Right lobe of liver (tissue), 6 donors: ENCODE measurements around the gene TAF3. TPM values are rescaled to one million over a fixed set of nuclear protein-coding genes. Genes with fewer than 3 reads are reported as not detected.

ENCODE experiments used
- ATAC-seq, 4 donors: fragments of 200-7000 bp; cut with Tn5 transposase; one replicate each; pipeline ENCODE4 v1.9.1; 2020; ENCODE audit warnings: mild to moderate bottlenecking in 4 of 4, moderate library complexity in 4 of 4
- DNase-seq, 3 donors: peaks; one replicate each; pipeline ENCODE4 v3.0.0-alpha.2; 2020
- H3K27ac ChIP-seq, 3 donors: fragments of 200-600 bp; one replicate each; pipeline ENCODE4 v1.8.0; 2022
- H3K27me3 ChIP-seq, 2 donors: fragments of 200-600 bp; one replicate each; pipeline ENCODE4 v1.8.0; 2022
- H3K36me3 ChIP-seq, 4 donors: fragments of 200-600 bp; sonication (generic) in 1 of 4; one replicate each; pipeline versions ENCODE4 v1.5.1 to v1.8.0; 2017 to 2022; ENCODE audit warnings: control low read depth in 1 of 4
- H3K4me1 ChIP-seq, 4 donors: fragments of 200-600 bp; sonication (generic) in 1 of 4; one replicate each; pipeline versions ENCODE4 v1.5.1 to v1.8.0; 2017 to 2022; ENCODE audit warnings: control low read depth in 1 of 4
- H3K4me3 ChIP-seq, 3 donors: fragments of 200-600 bp; one replicate each; pipeline ENCODE4 v1.8.0; 2022
- H3K9me3 ChIP-seq, 4 donors: fragments of 200-600 bp; sonication (generic) in 1 of 4; one replicate each; pipeline versions ENCODE4 v1.5.1 to v1.8.0; 2017 to 2022; ENCODE audit warnings: control low read depth in 1 of 4
- CTCF ChIP-seq, 4 donors: fragments of 200-600 bp in 3 of 4; fragments of 450-650 bp in 1 of 4; IDR thresholded peaks; one replicate each; pipeline versions ENCODE4 v1.5.1 to v1.8.0; 2016 to 2022; ENCODE audit warnings: antibody characterized with exemption in 4 of 4, mild to moderate bottlenecking in 2 of 4
- POLR2A ChIP-seq: fragments of 450-650 bp; IDR thresholded peaks from one replicate; pipeline ENCODE4 v1.6.1; 2017; ENCODE audit warnings: antibody characterized with exemption, mild to moderate bottlenecking
- WGBS: methylation state at CpG from one replicate; pipeline ENCODE4 v1.1.6; 2018; ENCODE audit warnings: low coverage, low lambda C conversion rate; ENCODE audit not compliant: insufficient coverage; ENCODE audit errors: missing lambda C conversion rate; 5-methylcytosine and 5-hydroxymethylcytosine counted together
- intact Hi-C, 2 donors: fragments of 100-400 bp; cut with DNase I; formaldehyde crosslinking; loops; one replicate each; pipeline versions ENCODE4 v1.11.2 to v1.14.1; 2022
- total RNA-seq, 6 experiments: library from RNA; depleted of rRNA in 2 of 6; stranded (reverse); fragments of >200 nt in 2 of 6; fragmentation: NEBNext Ultra II Directional in 3 of 6; extraction: Animal tissue kit (Norgen Biotek cat#: 25700) in 3 of 6; gene quantifications; one replicate each; pipeline versions ENCODE4 v1.1.0 to v1.2.4, GENCODE V29; 2016 to 2023
- donor health status: DM: no; HTN: yes; CAD: no.
- donor health status: DM: no; HTN: no; CAD: no.
- donor health status: DM: no; HTN: no; CAD: no.
- donor health status: DM: no; HTN: yes; CAD: no.
- donor health status: DM: no; HTN: yes; CAD: no.

Gene TAF3
- total RNA-seq, 6 experiments from 2014 or later: 1.9 to 3.5 (median 3.0) TPM

GRCh38 chr10:7933757-7934156, 115.5 kb downstream of the TAF3 start:
- 98% methylated on average over 8 of the region's 8 CpGs for WGBS
- Histone ChIP-seq H3K36me3 (no peaks in the 10 kb centered on the region), H3K4me3 (no peak overlapping the region), H3K4me1 (peaks cover 0 to 6% (median 3%) of the 10 kb centered on the region in 4 donors), H3K9me3 (no peaks in the 10 kb centered on the region), H3K27ac (no peak overlapping the region), H3K27me3 (no peaks in the 10 kb centered on the region)
- TF ChIP-seq CTCF (IDR thresholded peaks at IDR 0.05): no peak
- TF ChIP-seq POLR2A: no peak
- DNase-seq (no peak), ATAC-seq (no peak)
- intact Hi-C loops: no loop called here

- intact Hi-C loops: no loop called here
- 93% methylated on average over 5 of the region's 5 CpGs for WGBS
- Histone ChIP-seq H3K4me1 (no peaks in the 10 kb centered on the region), H3K4me3 (no peak overlapping the region), H3K27ac (no peak overlapping the region), H3K27me3 (no peaks in the 10 kb centered on the region), H3K9me3 (no peaks in the 10 kb centered on the region), H3K36me3 (no peaks in the 10 kb centered on the region)
- DNase-seq (no peak), ATAC-seq (no peak)
- TF ChIP-seq POLR2A (no peak), CTCF (IDR thresholded peaks at IDR 0.05) (no peak)
Measured at GRCh38 chr10:7937315-7937945, 119.1 kb downstream of the TAF3 start.

- no peak overlapping the region for H3K4me3 ChIP-seq
- WGBS: 70% methylated on average over 4 of the region's 6 CpGs
- H3K27me3 ChIP-seq: no peaks in the 10 kb centered on the region
- intact Hi-C loops: no loop called here
- H3K36me3 ChIP-seq: no peaks in the 10 kb centered on the region
- no peaks in the 10 kb centered on the region for H3K9me3 ChIP-seq
- ATAC-seq (no peak), DNase-seq (no peak)
- no peaks in the 10 kb centered on the region for H3K4me1 ChIP-seq
- TF ChIP-seq CTCF (IDR thresholded peaks at IDR 0.05): no peak
- no peak for TF ChIP-seq POLR2A
- H3K27ac ChIP-seq: no peak overlapping the region
Measured at GRCh38 chr10:7941576-7941975, 123.3 kb downstream of the TAF3 start.

- TF ChIP-seq CTCF (IDR thresholded peaks at IDR 0.05) (no peak), POLR2A (no peak)
- Histone ChIP-seq H3K9me3 (no peaks in the 10 kb centered on the region), H3K36me3 (no peaks in the 10 kb centered on the region), H3K27ac (no peak overlapping the region), H3K4me3 (no peak overlapping the region), H3K27me3 (no peaks in the 10 kb centered on the region), H3K4me1 (no peaks in the 10 kb centered on the region)
- DNase-seq: no peak
- no peak for ATAC-seq
- intact Hi-C loops: no loop called here
- WGBS: 88% methylated on average over 4 of the region's 4 CpGs
Measured at GRCh38 chr10:7942316-7942715, 124.0 kb downstream of the TAF3 start.

- Histone ChIP-seq H3K36me3 (no peaks in the 10 kb centered on the region), H3K4me3 (no peak overlapping the region), H3K4me1 (no peaks in the 10 kb centered on the region), H3K27me3 (no peaks in the 10 kb centered on the region), H3K9me3 (no peaks in the 10 kb centered on the region), H3K27ac (no peak overlapping the region)
- intact Hi-C loops: no loop called here
- DNase-seq (no peak), ATAC-seq (peak in 1 of 4 donors; percentile 24)
- 85% methylated on average over 11 of the region's 11 CpGs for WGBS
- TF ChIP-seq POLR2A (no peak), CTCF (IDR thresholded peaks at IDR 0.05) (no peak)
Measured at GRCh38 chr10:7942859-7943258, 124.6 kb downstream of the TAF3 start.
